Stimulated activated CD4-positive, alpha-beta T cell treated with anti-CD3 and anti-CD28 coated beads, Interleukin-4, amount 100 ng/mL, for 48 hours (primary cell): ENCODE data around the gene MRPL14.
A peak's percentile ranks its signal among the peaks of the same experiment; 100 is the strongest.

ENCODE experiments used
- DNase-seq, 2 donors: peaks; one replicate each; pipeline ENCODE4 v3.0.0-alpha.2; 2020; ENCODE audit warnings: low read depth in 2 of 2

The MRPL14 gene

DNA sequence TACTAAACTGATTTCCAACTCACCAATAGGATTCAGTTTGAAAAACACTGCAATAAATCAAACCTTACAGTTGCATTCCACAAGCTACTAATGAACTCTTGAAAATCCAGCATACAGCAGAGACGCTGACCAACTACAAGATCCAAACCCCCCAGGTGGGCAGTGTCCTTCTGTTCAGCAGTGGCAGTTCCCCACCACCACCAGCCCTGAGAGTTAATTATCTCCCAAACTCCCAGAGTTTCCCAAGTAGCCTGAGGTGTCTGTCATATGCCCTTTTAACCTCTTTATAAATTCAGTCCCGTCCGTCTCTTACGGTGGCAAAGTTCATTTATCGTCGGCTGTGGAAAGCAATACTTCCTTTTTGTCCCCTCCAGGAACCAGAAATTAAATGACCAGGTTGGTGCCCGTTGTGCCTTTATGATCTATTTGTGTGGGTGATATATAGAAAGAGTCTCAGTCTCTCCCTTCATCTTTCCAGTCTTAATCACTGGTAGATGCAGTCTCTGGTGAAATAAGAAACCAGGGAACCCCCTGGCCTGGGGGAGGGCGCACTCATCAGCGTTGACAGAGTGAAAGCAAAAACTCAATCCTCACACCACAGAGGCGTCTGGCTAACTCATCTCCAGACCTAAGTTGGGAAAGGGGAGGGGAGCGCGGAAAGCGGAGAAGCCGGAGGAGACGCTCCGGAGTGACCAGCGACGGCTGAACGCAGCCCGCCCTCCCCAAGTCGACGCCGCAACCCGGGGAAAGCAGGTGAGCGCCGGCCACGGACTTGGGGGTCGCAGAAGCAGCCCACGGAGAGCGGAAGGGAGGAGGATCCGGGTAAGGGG lies 717 bp downstream of the MRPL14 start:
- DNase-seq: peak; percentile 72 to 84

DNA sequence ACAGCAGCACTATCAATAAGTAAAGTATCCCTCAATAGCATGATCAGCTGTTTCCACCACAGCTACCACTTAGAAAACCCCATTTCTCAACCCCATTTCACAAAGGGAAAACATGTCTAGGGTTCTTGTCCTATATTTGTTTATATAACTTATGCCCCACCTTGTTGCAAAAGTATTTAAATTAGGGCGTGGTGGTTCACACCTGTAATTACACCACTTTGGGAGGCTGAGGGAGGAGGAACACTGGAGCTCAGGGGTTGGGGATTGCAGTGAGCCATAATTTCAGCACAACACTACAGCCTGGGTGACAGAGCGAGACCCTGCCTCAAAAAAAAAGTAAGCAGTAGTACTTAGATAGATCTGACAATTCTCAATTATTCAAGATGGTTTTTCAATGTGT lies 3.7 kb downstream of the MRPL14 start:
- no peak for DNase-seq

DNA sequence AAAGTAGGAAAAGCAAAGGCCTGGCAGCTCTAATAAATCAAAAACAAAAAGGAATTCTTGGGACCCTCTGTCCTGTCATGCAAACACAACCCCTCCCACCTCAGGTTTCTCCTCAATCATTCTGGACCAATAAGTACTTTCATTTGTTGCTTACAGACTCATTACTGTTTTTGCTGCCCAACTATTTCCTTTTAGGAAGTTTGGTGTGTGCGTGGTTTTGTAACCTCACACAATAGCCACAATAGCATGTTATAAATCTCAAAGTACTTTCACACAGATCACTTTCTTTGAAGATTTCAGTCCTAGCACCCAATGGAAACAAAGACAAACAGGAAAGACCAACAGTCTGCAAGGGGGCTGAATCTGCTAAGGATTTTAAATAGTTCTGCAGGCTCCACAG lies 4.5 kb downstream of the MRPL14 start:
- no peak for DNase-seq

DNA sequence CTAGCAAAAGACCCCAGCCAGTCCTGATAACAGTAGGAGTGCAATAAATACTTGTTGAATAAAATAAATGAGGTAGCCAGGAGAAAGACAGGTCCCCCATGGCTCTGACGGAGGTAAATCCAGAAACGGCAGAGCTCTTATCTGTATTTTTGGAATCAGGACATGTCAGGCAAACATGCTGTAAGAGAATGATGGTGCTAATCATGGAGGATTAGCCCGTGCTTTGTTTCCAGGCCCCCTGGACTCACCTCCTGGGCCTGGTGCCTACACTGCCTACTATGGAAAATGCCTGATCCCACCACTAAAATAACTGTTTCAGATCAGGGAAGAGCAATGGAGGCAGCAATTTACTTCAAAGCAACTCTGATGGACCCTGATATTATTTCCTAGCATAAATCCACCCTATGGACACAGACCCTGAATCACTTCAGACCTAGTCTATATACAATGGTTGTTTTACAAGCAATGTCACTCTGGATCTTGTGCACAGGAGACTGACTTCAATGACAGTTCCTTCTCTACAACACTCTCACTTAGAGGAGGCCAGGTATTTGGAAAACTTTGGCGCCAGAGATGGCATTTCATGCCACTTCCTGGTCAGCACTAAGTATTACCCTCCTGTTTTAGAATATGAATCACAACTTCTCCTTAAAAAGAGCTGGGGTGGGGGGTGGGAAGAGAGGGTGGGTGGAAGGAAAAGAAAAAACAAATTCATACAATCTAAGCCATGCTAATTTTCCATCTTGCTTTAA lies 6.4 kb downstream of the MRPL14 start:
- DNase-seq: no peak

DNA sequence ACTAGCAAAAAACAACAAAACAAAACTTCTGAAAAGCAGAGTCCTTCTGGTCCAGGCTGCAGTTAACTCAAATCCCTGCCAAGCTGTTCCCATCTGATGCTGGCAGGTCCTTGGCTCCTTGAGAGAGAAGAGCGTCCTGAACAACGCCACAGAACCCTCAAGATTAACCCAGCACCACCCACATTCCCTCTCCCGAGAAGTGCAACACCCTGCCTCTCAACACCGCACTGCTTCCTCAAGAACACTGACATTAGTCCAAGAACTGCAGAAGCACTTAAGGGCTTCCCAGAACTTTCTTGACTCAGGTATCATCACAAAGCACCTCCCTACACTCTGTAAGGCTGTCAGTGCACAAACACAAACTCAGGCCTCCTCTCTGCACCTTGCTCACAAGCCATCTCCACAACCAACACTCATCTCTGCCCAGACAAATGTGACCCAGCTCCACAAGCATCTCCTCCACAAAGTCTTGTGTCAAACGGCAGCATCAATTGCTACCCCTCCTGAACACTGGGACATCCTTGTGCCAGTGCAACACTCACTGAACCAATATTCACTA lies 7.5 kb downstream of the MRPL14 start:
- no peak for DNase-seq

DNA sequence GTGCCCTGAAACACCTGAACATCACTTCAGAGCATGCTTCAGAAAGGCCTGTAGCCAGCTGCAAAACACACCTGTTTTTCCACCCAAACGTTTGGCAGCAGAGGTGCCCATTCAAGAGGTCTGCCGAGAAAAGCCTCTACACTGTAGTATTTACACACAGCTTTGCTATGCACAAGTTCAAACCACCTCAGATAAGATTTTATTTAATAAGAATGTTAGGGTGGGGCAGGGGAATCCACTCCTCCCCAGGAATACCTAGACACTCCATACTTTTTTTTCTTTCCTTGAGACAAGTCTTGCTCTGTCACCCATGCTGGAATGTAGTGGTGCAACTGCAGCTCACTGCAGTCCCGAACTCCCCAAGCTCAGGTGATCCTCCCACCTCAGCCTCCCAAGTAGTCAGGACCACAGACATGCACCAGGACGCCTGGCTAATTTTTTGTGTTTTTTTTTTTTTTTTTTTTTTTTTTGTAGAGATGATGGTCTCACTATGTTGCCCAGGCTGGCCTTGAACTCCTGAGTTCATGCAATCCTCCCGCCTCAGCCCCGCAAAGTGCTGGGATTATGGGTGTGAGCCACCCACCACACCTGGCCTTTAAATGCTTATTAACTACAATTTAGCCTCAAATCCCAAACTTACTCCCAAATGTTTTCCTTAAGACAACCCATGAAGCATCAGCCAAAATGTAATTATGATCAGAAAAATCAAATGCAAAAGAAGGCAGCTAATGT lies 9.7 kb downstream of the MRPL14 start:
- DNase-seq: no peak

DNA sequence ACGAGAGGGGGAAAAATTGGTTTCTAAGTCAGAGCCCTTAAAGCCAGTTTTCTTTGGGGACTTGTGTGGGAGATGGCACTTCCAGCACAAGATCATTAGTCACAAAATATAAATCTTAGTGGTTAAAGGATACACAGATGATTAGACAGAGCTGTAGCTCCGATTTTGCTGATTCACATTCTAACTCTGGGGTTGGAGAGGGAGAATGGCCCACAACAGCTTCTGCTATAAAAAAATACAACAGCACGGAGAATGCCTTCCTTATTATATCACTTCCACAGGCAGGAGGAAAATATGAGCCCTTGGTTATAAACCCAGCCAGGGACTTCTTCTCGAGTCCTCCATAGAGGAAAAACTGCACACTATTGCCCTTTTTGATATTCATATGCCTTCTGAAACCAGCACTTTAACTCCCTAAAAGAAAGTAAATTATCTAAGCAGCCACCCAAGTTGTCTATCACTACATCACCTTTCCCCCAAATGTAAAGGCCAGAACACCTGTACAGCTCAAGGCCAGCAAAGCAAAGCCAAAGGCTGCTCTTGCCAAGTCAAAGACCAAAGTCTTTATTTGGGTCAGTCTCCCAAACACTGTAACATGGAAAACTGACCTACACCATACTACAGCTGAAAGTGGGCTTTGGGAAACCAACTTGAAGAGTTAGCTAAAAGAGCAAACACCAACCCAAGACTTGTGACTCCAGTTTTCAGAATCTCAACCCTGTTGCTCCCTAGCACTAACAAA lies 10.4 kb downstream of the MRPL14 start:
- DNase-seq: no peak

DNA sequence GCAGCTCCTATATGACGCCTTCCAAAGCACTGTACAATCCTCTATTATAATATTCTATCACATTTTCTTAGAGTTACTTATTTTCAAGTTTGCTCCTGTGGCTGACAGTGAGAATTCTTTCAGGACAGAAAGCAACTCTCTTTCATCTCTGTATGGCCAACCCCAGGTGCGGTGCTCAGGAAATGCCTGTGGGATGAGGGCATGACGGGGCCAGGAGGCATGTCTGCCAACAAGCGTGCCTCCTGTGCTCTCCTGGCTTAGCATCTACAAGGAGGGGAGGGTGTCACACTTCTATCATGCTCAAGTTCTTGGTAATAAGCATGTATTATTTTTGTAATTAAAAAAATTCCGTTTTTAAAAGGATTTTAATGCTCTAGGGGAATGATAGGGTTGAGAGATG lies 11.4 kb downstream of the MRPL14 start:
- no peak for DNase-seq

DNA sequence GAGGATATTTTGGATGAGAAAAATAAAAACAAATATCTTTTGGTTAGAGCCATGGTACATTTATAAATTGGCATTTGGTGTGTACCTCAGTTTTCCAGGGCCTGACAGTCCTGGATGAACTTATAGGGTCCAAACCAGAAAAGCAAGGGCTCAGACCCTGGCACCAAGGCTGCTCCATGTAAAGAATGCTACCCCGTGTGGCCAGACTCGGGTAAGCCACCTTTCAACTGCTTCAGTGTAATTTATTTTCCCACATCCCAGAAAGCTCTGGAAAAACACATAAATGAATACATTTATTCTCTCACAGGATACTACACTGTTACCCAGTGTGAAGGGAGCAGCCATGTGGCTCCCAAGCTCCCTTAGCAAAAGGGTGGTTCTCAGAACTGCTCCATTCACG lies 13.8 kb downstream of the MRPL14 start:
- no peak for DNase-seq

DNA sequence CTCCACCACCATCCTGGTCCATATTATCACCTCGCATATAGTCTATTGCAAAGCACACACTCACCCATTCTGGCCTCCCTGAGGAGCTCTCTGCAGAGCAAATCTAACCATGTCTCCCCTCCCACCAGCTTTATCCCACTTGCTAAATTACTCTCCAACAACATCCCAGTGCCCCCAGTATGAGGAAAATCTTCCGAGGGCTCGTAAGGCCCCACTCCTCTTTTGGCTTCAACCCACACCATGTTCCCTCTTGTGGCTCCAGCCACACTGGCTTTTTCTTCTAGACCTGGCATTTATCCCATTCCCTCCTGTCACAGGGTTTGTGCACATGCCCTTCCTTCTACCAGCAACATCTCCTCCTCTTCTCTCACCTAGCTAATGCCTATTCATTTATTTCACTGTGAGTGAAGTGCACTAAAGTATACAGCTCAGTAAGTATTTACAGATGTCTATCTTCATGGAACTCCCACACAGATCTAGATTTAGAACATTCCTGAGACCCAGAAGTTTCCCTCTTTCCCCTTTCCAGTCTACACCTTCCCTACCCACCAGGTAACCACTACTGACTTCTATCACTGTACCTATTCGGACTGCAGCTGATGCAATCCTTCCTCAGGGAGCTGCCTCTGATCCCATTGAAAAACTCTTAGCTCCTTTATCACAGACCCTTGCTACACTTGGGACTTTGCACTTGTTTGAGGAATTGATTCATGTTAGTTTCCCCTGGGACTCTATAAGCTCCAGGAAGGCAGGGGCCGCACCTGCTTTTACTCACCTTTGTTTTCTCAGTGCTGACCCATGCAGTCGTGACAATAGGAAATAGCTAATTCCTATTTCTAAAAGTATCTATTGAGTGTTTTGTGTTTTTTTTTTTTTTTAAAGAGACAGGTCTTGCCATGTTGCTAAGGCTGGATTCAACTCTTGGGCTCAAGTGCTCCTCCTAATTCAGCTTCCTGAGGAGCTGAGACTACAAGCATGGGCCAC lies 15.5 kb downstream of the MRPL14 start:
- no peak for DNase-seq

DNA sequence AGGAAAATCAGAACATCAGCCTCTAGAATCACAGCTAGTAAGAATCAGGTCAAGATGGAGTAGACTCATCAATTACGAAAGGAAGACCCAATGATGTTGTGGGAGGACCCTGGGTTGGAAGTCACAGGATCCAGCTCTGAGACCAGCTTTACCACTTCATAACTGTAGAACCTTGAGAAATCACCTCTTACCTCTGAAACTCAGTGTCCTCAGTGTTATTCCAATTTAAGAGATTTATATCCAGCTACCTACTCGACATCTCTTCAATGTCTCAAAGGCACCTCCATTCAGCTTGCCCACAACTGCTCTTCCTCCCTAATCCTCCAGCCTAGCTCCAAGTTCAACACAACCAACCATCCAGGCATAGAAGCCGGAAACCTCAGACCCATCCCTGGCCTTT lies 16.3 kb downstream of the MRPL14 start:
- DNase-seq: no peak

DNA sequence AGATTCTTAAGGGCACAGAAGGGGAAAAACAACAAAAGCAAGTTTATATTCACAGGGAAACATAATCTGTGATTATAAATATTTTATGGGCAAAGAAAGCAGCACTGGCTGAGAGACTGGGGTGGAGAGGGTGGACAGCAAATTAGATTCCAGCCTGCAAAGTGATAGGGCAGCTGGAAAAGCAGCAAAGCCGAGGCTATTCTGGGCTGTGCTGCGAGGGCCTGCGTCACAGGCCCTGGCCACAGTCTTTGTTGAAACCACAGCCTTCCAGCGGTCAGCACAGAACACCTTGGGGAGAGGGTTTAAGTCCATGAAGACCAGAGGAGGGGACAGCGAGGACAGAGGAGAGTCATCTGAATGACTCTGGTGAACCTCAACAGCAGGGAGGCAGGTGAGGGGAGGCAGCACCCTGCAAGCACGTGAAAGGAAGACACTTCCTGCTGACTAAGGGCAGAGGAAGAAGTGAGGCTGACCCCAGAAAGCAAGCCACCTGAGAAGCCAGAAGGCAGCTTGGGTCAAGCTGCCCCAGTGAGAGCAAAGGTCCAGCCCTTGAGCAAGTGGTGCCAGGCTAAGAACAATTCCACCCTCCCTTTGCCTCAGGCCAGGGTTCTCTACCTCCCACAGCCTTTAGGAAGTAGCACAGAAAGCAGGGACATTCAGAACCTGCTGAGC lies 17.1 kb downstream of the MRPL14 start:
- DNase-seq: no peak

DNA sequence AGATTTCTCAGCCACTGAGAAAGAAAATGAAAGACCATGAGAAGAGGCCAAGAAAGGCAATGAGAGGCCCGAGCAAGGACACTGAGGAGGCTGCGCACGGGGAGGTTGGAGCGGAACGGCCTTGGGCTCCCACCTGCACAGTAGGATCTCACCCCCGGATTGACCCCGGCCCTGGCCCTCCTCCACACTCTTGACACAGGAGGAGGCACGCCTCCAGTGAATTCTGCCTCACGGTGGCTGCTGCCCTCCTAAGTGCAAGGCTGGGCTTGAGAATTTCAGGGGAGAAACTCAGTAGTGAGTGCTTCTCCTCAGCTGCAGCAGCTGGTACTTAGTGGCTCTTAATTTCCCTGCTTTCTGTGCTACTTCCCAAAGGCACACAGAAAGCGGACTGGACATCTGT lies 18.0 kb downstream of the MRPL14 start:
- DNase-seq: no peak

DNA sequence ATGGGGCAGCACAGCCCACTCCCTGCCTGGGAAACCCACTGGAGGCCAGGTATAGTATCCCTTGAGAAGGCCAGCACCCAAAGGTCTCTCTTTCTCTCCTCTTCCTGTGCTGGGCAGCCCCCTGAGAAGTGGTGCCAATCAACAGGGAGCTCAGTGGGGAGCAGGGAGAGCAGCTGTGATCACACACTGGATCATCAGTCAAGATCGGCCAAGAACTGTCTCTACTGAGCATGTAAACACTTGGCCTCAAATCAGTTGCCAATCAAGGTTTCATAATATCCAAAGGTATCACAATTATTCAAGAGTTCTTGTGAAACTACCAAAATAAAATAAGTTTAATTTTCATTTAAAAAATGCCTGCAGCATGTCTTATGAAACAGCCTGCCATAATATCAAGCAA lies 18.8 kb downstream of the MRPL14 start:
- no peak for DNase-seq

DNA sequence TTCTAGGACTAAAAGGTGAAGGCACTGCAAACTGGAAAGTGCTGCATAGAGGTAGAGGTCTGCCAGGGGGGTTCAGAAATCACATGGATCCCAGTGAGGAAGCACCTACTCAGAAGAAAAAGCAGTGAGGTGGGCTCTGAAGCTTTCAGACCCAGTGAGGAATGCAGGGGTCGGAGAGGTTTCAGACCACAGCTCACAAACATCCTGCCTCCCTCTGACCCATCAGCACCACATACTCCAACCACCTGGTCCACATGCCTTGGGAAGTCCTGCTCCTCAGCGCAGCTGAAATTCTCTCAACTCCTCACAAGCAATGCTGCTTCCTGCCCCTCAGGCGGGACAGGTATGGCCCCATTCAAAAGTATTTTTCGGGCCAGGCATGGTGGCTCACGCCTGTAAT lies 20.2 kb downstream of the MRPL14 start:
- DNase-seq: no peak

DNA sequence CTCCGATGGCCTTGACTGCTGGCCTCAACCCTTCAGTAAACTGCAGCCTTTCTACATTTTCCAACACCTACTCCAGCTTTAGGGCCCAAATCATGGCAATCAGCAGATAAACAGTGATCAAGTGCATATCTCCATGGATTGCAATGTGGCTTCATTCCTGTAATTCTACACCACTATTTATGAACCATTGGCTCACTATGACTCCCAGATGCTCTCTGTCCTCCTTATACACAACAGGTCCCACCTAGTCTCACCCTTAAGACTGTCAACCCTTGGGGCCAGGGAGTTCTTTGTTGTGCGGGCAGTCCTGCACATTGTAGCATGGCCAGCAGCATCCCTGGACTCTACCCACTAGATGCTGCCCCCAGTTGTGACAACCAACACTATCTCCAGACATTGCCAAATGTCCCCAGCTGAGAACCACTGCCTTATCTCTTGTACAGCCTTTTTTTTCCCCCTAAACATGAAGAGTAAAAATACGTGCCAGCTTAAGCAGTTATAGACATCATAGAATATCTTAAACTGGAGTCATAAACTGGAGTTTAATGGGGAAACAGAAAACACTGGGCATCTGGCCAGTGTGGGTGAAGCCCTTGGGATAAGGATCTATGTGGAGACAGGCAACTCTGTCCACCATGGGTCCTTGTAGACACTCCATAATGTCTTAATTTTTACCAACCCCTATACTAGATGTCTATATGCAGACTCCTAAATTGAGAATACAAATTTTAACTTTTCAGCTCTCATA lies 21.1 kb downstream of the MRPL14 start:
- DNase-seq: no peak

DNA sequence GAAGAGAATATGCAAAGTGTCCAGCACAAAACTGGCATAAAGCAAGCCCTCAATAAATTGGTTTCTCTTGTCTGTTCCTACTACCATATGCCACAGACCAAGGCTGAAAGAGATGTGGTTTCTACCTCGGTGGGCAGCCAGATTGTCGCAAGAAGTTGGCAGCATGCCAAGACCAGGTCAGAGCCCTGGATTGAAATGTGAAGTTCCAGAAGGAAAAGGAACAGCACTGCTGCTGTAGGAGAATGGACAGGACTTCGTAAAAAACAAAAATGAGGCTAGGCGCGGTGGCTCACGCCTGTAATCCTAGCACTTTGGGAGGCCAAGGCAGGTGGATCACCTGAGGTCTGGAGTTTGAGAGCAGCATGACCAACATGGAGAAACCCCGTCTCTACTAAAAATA lies 22.1 kb downstream of the MRPL14 start:
- no peak for DNase-seq

DNA sequence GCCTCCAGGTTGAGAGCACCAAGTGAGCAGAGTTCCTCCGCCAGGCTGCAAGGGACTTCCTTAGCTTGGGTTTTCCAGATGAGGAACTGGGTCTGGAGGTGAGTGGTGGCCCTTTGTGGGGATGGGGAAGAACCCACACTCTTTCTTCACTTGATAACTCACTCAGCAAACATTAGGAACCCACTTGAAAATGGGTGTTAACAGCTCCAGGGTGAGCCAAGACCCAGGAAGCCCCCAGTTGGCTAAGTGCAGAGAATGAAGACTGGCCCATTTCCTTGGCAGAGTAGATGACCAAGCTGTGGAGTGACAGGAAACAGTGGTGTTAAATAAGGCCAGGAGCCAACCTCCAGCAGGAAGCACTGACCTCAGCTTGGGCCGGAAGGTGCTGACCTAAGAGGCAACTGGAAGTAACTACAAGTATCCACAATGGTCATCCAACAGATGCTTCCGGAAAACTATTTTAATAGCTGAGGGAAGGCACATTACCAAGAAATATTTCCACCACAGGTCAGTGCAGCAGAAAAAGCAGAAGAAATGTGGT lies 22.7 kb downstream of the MRPL14 start:
- DNase-seq: no peak

DNA sequence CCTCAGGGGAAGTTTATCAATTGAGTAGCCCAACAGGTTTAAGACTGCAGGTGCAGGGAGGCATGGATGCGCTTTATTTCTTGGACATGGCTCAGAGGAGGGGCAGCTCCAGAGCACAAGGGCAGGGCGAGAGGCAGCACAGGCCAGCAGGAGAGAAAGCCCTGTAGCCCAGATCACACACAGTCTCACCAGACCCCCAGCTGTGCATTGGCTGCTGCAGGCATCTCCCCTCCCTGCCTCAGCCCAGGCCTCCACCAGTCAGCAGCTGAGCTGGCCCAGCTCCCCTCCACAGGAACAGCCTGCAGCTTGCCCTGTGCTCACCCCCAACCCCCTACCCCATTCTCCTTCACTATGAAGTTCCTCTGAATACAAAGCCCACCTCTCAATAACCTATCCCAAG lies 24.7 kb downstream of the MRPL14 start:
- DNase-seq: no peak
